ENCODE results near the gene RFFL.
"Not testable (repeated sequence)": the region's sequence is repeated elsewhere in the genome, so short reads cannot be mapped to it uniquely, and the experiment has no call there.

The RFFL gene

GRCh38 chr17:35046245-35046644 lies 17.3 kb downstream of the RFFL start:
- Histone ChIP-seq H3K9ac (ENCODE audit: low read length) (no peak overlapping the region), H3K4me1 (ENCODE audit: control insufficient read depth, insufficient read depth, low read length) (peaks cover 8% of the 10 kb centered on the region), H3K27me3 (replicated peaks; ENCODE audit: control insufficient read depth, insufficient read depth, low read length) (no peaks in the 10 kb centered on the region), H3K36me3 (ENCODE audit: control insufficient read depth, insufficient read depth, low read length, severe bottlenecking) (no peaks in the 10 kb centered on the region), H3K9me3 (ENCODE audit: control insufficient read depth, low read length) (no peaks in the 10 kb centered on the region), H3K4me3 (ENCODE audit: low read length) (no peak overlapping the region)
- no peak for DNase-seq (ENCODE audit: low read depth)

DNA sequence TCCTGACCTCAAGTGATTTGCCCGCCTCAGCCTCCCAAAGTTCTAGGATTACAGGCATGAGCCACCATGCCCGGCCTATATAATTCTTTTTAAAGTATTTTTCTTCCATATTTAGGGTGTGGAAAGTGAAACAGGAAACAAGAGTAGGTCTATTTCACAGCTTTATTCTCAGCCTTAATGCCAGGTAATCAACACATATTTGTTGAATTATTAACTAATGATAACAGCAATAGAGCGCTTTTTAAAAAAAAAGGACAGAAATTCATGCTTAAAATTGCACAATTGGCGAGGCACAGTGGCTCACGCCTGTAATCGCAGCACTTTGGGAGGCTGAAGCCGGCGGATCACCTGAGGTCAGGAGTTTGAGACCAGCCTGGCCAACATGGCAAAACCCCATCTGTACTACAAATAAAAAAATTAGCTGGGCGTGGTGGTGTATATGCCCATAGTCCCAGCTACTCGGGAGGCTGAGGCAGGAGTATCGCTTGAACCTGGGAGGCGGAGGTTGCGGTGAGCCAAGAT lies 18.0 kb downstream of the RFFL start:
- H3K4me3 ChIP-seq (ENCODE audit: low read length); H3K4me1 ChIP-seq (ENCODE audit: control insufficient read depth, insufficient read depth, low read length); DNase-seq (ENCODE audit: low read depth); H3K36me3 ChIP-seq (ENCODE audit: control insufficient read depth, insufficient read depth, low read length, severe bottlenecking); H3K9me3 ChIP-seq (ENCODE audit: control insufficient read depth, low read length); H3K27me3 ChIP-seq (replicated peaks; ENCODE audit: control insufficient read depth, insufficient read depth, low read length); H3K9ac ChIP-seq (ENCODE audit: low read length): not testable (repeated sequence)

DNA sequence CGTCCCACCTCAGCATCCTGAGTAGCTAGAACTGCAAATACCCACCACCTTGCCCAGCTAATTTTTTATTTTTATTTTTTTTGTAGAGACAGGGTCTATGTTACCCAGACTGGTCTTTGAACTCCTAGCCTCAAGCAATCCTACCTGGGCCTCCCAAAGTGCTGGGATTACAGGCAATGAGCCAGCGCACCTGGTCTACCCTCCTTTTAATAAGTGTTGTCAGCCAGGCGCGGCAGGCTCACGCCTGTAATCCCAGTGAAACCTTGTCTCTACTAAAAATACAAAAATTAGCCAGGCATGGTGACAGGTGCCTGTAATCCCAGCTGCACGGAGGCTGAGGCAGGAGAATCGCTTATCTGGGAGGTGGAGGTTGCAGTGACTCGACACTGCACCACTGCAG lies 19.3 kb downstream of the RFFL start:
- Histone ChIP-seq H3K9me3 (ENCODE audit: control insufficient read depth, low read length) (no peaks in the 10 kb centered on the region), H3K4me1 (ENCODE audit: control insufficient read depth, insufficient read depth, low read length) (peaks cover 5% of the 10 kb centered on the region), H3K4me3 (ENCODE audit: low read length) (no peak overlapping the region), H3K27me3 (replicated peaks; ENCODE audit: control insufficient read depth, insufficient read depth, low read length) (no peaks in the 10 kb centered on the region), H3K36me3 (ENCODE audit: control insufficient read depth, insufficient read depth, low read length, severe bottlenecking) (no peaks in the 10 kb centered on the region), H3K9ac (ENCODE audit: low read length) (no peak overlapping the region)
- no peak for DNase-seq (ENCODE audit: low read depth)

- no peaks in the 10 kb centered on the region for H3K36me3 ChIP-seq (ENCODE audit: control insufficient read depth, insufficient read depth, low read length, severe bottlenecking)
- peaks cover 6% of the 10 kb centered on the region for H3K4me1 ChIP-seq (ENCODE audit: control insufficient read depth, insufficient read depth, low read length)
- H3K27me3 ChIP-seq (replicated peaks; ENCODE audit: control insufficient read depth, insufficient read depth, low read length), result no peaks in the 10 kb centered on the region
- no peak overlapping the region for H3K4me3 ChIP-seq (ENCODE audit: low read length)
- H3K9me3 ChIP-seq (ENCODE audit: control insufficient read depth, low read length), result no peaks in the 10 kb centered on the region
- DNase-seq (ENCODE audit: low read depth), result no peak
- H3K9ac ChIP-seq (ENCODE audit: low read length), result no peak overlapping the region
Observed at GRCh38 chr17:35041390-35041789, 22.1 kb downstream of the RFFL start.

DNA sequence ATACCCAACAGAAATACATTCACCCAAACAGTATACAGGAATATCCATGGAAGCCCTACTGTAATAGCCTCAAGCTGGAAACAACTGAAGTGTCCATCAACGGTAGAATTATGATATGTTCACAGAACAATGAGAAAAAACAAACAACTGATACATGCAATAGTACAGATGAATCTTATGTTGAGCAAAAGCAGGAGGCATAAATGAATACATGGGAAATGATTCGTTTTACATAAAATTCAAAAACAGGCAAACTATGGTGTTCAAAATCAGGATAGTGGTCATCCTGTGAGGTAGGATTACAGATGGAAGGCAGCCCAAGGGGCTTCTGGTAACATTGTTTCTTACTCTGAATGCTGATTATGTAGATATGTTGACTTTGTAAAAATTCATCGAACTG lies 25.1 kb downstream of the RFFL start:
- Histone ChIP-seq H3K9ac (ENCODE audit: low read length) (no peak overlapping the region), H3K36me3 (ENCODE audit: control insufficient read depth, insufficient read depth, low read length, severe bottlenecking) (no peaks in the 10 kb centered on the region), H3K27me3 (replicated peaks; ENCODE audit: control insufficient read depth, insufficient read depth, low read length) (no peaks in the 10 kb centered on the region), H3K9me3 (ENCODE audit: control insufficient read depth, low read length) (no peaks in the 10 kb centered on the region), H3K4me1 (ENCODE audit: control insufficient read depth, insufficient read depth, low read length) (peaks cover 4% of the 10 kb centered on the region), H3K4me3 (ENCODE audit: low read length) (no peak overlapping the region)
- no peak for DNase-seq (ENCODE audit: low read depth)

DNA sequence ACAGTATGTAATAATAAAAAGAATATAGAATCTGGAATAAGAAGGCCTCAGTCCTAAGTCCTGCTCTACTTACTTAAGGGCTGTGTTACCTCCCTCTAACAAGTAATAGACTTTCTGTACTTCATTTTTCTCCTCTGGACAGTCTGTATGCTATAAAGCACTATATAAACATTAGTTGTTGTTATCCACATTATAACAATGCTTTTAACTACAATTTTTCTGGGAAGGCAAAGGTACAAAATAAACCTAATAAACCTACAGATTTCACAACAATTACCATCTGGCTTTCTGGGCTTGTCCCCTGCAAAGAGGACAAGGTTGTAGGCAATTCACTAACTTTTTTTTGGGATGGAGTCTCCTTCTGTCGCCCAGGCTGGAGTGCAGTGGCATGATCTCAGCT lies 32.7 kb downstream of the RFFL start:
- peaks cover 4% of the 10 kb centered on the region for H3K36me3 ChIP-seq (ENCODE audit: control insufficient read depth, insufficient read depth, low read length, severe bottlenecking)
- no peak overlapping the region for H3K4me3 ChIP-seq (ENCODE audit: low read length)
- no peaks in the 10 kb centered on the region for H3K27me3 ChIP-seq (replicated peaks; ENCODE audit: control insufficient read depth, insufficient read depth, low read length)
- DNase-seq (ENCODE audit: low read depth), result no peak
- H3K4me1 ChIP-seq (ENCODE audit: control insufficient read depth, insufficient read depth, low read length), result no peaks in the 10 kb centered on the region
- H3K9me3 ChIP-seq (ENCODE audit: control insufficient read depth, low read length), result no peaks in the 10 kb centered on the region
- H3K9ac ChIP-seq (ENCODE audit: low read length), result no peak overlapping the region

- Histone ChIP-seq H3K4me1 (ENCODE audit: control insufficient read depth, insufficient read depth, low read length) (no peaks in the 10 kb centered on the region), H3K27me3 (replicated peaks; ENCODE audit: control insufficient read depth, insufficient read depth, low read length) (no peaks in the 10 kb centered on the region), H3K4me3 (ENCODE audit: low read length) (no peak overlapping the region), H3K9ac (ENCODE audit: low read length) (no peak overlapping the region), H3K9me3 (ENCODE audit: control insufficient read depth, low read length) (no peaks in the 10 kb centered on the region), H3K36me3 (ENCODE audit: control insufficient read depth, insufficient read depth, low read length, severe bottlenecking) (peaks cover 8% of the 10 kb centered on the region)
- DNase-seq (ENCODE audit: low read depth), result no peak
Observed at GRCh38 chr17:35028531-35029262, 34.8 kb downstream of the RFFL start.

DNA sequence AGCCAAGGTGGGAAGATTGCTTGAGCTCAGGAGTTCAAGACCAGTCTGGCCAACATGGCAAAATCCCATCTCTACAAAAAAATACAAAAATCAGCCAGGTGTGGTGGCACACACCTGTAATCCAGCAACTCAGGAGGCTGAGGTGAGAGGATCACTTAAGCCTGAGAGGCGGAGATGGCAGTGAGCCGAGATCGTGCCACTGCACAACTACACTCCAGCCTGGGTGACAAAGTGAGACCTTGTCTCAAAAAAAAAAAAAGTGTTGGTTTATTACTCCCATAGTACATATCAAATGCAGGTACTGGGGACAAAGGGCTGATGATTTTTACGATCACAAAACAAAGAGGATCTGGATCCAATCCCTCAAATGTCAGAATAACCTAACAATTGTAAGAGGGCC lies 35.4 kb downstream of the RFFL start:
- not testable (repeated sequence) for DNase-seq (ENCODE audit: low read depth); H3K9me3 ChIP-seq (ENCODE audit: control insufficient read depth, low read length); H3K9ac ChIP-seq (ENCODE audit: low read length); H3K27me3 ChIP-seq (replicated peaks; ENCODE audit: control insufficient read depth, insufficient read depth, low read length); H3K4me1 ChIP-seq (ENCODE audit: control insufficient read depth, insufficient read depth, low read length); H3K36me3 ChIP-seq (ENCODE audit: control insufficient read depth, insufficient read depth, low read length, severe bottlenecking); H3K4me3 ChIP-seq (ENCODE audit: low read length)

DNA sequence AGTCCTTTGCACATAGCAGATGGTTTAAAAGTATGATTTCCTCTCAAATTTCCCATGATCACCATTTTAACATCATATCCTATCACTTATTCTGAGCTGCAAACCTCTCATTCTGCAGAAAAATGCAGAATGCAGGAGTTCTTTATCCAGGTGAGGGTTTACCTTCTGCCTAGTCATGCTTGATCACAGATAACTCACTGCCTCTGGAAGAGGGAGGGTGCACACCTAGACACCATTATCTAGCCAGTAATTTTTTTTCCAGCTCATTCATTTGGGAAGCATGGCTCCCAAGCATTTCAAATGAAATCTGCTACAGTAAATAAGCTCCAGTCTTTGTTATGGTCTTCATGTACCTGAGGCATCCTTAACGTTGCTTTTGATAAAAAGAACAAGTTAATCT lies 38.0 kb downstream of the RFFL start:
- Histone ChIP-seq H3K27me3 (replicated peaks; ENCODE audit: control insufficient read depth, insufficient read depth, low read length) (no peaks in the 10 kb centered on the region), H3K9me3 (ENCODE audit: control insufficient read depth, low read length) (no peaks in the 10 kb centered on the region), H3K4me1 (ENCODE audit: control insufficient read depth, insufficient read depth, low read length) (peaks cover 9% of the 10 kb centered on the region), H3K9ac (ENCODE audit: low read length) (no peak overlapping the region), H3K36me3 (ENCODE audit: control insufficient read depth, insufficient read depth, low read length, severe bottlenecking) (peaks cover 8% of the 10 kb centered on the region), H3K4me3 (ENCODE audit: low read length) (no peak overlapping the region)
- no peak for DNase-seq (ENCODE audit: low read depth)

- no peak overlapping the region for H3K9ac ChIP-seq (ENCODE audit: low read length)
- H3K4me1 ChIP-seq (ENCODE audit: control insufficient read depth, insufficient read depth, low read length), result peaks cover 9% of the 10 kb centered on the region
- H3K4me3 ChIP-seq (ENCODE audit: low read length), result no peak overlapping the region
- H3K9me3 ChIP-seq (ENCODE audit: control insufficient read depth, low read length), result no peaks in the 10 kb centered on the region
- no peaks in the 10 kb centered on the region for H3K27me3 ChIP-seq (replicated peaks; ENCODE audit: control insufficient read depth, insufficient read depth, low read length)
- DNase-seq (ENCODE audit: low read depth), result no peak
- peaks cover 8% of the 10 kb centered on the region for H3K36me3 ChIP-seq (ENCODE audit: control insufficient read depth, insufficient read depth, low read length, severe bottlenecking)
Observed at GRCh38 chr17:35023538-35023937, 40.0 kb downstream of the RFFL start.

- Histone ChIP-seq H3K27me3 (replicated peaks; ENCODE audit: control insufficient read depth, insufficient read depth, low read length) (no peaks in the 10 kb centered on the region), H3K9me3 (ENCODE audit: control insufficient read depth, low read length) (no peaks in the 10 kb centered on the region), H3K36me3 (ENCODE audit: control insufficient read depth, insufficient read depth, low read length, severe bottlenecking) (peaks cover 8% of the 10 kb centered on the region), H3K9ac (ENCODE audit: low read length) (no peak overlapping the region), H3K4me1 (ENCODE audit: control insufficient read depth, insufficient read depth, low read length) (peaks cover 9% of the 10 kb centered on the region), H3K4me3 (ENCODE audit: low read length) (no peak overlapping the region)
- DNase-seq (ENCODE audit: low read depth), result peak; percentile 82
Observed at GRCh38 chr17:35022536-35023063, 40.9 kb downstream of the RFFL start.
